ENCODE results near the gene TBC1D19. TPM values are rescaled to one million over a fixed set of nuclear protein-coding genes. Genes with fewer than 3 reads are reported as not detected.
"Not testable (repeated sequence)": the region's sequence is repeated elsewhere in the genome, so short reads cannot be mapped to it uniquely, and the experiment has no call there.

The TBC1D19 gene
- polyA plus RNA-seq, 6 donors from 2014 or later = 2.1 to 13.7 (median 3.7) TPM

- Mint-ChIP-seq H3K4me1 (no peaks in the 10 kb centered on the region), H3K36me3 (peaks cover 9 to 12% of the 10 kb centered on the region in 2 donors), H3K27ac (no peak overlapping the region), H3K27me3 (no peaks in the 10 kb centered on the region), H3K9me3 (peaks cover 0 to 20% (median 6%) of the 10 kb centered on the region in 7 donors), H3K4me3 (no peak overlapping the region)
- ATAC-seq (ENCODE audit: low read depth in 2 of 2) (no peak), DNase-seq (no peak)
These were observed 64.4 kb downstream of the TBC1D19 start for GRCh38 chr4:26648260-26648659.

GRCh38 chr4:26660261-26660660 lies 76.4 kb downstream of the TBC1D19 start:
- no peaks in the 10 kb centered on the region for H3K27me3 Mint-ChIP-seq
- H3K4me1 Mint-ChIP-seq = no peaks in the 10 kb centered on the region
- ATAC-seq (ENCODE audit: low read depth in 2 of 2) = no peak
- no peak overlapping the region for H3K4me3 Mint-ChIP-seq
- H3K27ac Mint-ChIP-seq = no peak overlapping the region
- H3K9me3 Mint-ChIP-seq = peaks cover 0 to 13% (median 7%) of the 10 kb centered on the region in 7 donors
- DNase-seq = no peak
- H3K36me3 Mint-ChIP-seq = peaks cover 0 to 26% of the 10 kb centered on the region in 2 donors

- no peak for DNase-seq
- Mint-ChIP-seq H3K4me3 (no peak overlapping the region), H3K36me3 (peaks cover 0 to 23% of the 10 kb centered on the region in 2 donors), H3K9me3 (no peaks in the 10 kb centered on the region), H3K27me3 (no peaks in the 10 kb centered on the region), H3K4me1 (no peaks in the 10 kb centered on the region), H3K27ac (peak overlapping the region in 1 of 6 donors; percentile 17)
- no peak for ATAC-seq (ENCODE audit: low read depth in 2 of 2)
These were observed 80.0 kb downstream of the TBC1D19 start for GRCh38 chr4:26663888-26664287.

GRCh38 chr4:26670903-26671537 lies 87.1 kb downstream of the TBC1D19 start:
- Mint-ChIP-seq H3K9me3 (no peaks in the 10 kb centered on the region), H3K4me1 (no peaks in the 10 kb centered on the region), H3K36me3 (peaks cover under 1 to 14% of the 10 kb centered on the region in 2 donors), H3K4me3 (no peak overlapping the region), H3K27me3 (no peaks in the 10 kb centered on the region), H3K27ac (peak overlapping the region in 1 of 6 donors; percentile 45)
- ATAC-seq (ENCODE audit: low read depth in 2 of 2) = no peak
- DNase-seq = no peak

- H3K27ac Mint-ChIP-seq; H3K27me3 Mint-ChIP-seq; ATAC-seq (ENCODE audit: low read depth in 2 of 2); H3K4me3 Mint-ChIP-seq; DNase-seq; H3K4me1 Mint-ChIP-seq: not testable (repeated sequence)
- Mint-ChIP-seq H3K36me3 (peaks cover 42 to 49% of the 10 kb centered on the region in 2 donors), H3K9me3 (peaks cover 30 to 49% (median 44%) of the 10 kb centered on the region in 7 donors)
These were observed 95.3 kb downstream of the TBC1D19 start for GRCh38 chr4:26679040-26679695.

- Mint-ChIP-seq H3K4me3 (no peak overlapping the region), H3K27ac (peak overlapping the region in 2 of 6 donors; percentile 49 to 53), H3K36me3 (peaks cover 27 to 35% of the 10 kb centered on the region in 2 donors), H3K4me1 (no peaks in the 10 kb centered on the region), H3K9me3 (peaks cover 24 to 40% (median 35%) of the 10 kb centered on the region in 7 donors), H3K27me3 (no peaks in the 10 kb centered on the region)
- ATAC-seq (ENCODE audit: low read depth in 2 of 2) (no peak), DNase-seq (no peak)
These were observed 98.6 kb downstream of the TBC1D19 start for GRCh38 chr4:26682436-26682835.

- no peaks in the 10 kb centered on the region for H3K4me1 Mint-ChIP-seq
- H3K4me3 Mint-ChIP-seq = no peak overlapping the region
- peaks cover 5 to 13% (median 8%) of the 10 kb centered on the region in 7 donors for H3K9me3 Mint-ChIP-seq
- ATAC-seq (ENCODE audit: low read depth in 2 of 2) = no peak
- peaks cover 18 to 26% of the 10 kb centered on the region in 2 donors for H3K36me3 Mint-ChIP-seq
- H3K27ac Mint-ChIP-seq = no peak overlapping the region
- no peak for DNase-seq
- H3K27me3 Mint-ChIP-seq = no peaks in the 10 kb centered on the region
These were observed 101.4 kb downstream of the TBC1D19 start for GRCh38 chr4:26685250-26685649.

GRCh38 chr4:26687728-26688127 lies 103.8 kb downstream of the TBC1D19 start:
- Mint-ChIP-seq H3K27me3 (no peaks in the 10 kb centered on the region), H3K4me3 (no peak overlapping the region), H3K9me3 (peaks cover 0 to 3% (median 0%) of the 10 kb centered on the region in 7 donors), H3K36me3 (peaks cover 21 to 29% of the 10 kb centered on the region in 2 donors), H3K27ac (no peak overlapping the region), H3K4me1 (no peaks in the 10 kb centered on the region)
- ATAC-seq (ENCODE audit: low read depth in 2 of 2) (no peak), DNase-seq (no peak)

GRCh38 chr4:26690506-26690905 lies 106.6 kb downstream of the TBC1D19 start:
- peaks cover 22 to 29% of the 10 kb centered on the region in 2 donors for H3K36me3 Mint-ChIP-seq
- H3K9me3 Mint-ChIP-seq = peaks cover 0 to 6% (median 0%) of the 10 kb centered on the region in 7 donors
- DNase-seq (no peak), ATAC-seq (ENCODE audit: low read depth in 2 of 2) (no peak)
- H3K27me3 Mint-ChIP-seq = no peaks in the 10 kb centered on the region
- no peak overlapping the region for H3K27ac Mint-ChIP-seq
- no peaks in the 10 kb centered on the region for H3K4me1 Mint-ChIP-seq
- no peak overlapping the region for H3K4me3 Mint-ChIP-seq

GRCh38 chr4:26692014-26692726 lies 108.3 kb downstream of the TBC1D19 start:
- H3K9me3 Mint-ChIP-seq = peaks cover 0 to 16% (median 0%) of the 10 kb centered on the region in 7 donors
- no peak for ATAC-seq (ENCODE audit: low read depth in 2 of 2)
- peaks cover 22 to 29% of the 10 kb centered on the region in 2 donors for H3K36me3 Mint-ChIP-seq
- H3K27ac Mint-ChIP-seq = peak overlapping the region in 1 of 6 donors; percentile 54
- H3K4me3 Mint-ChIP-seq = no peak overlapping the region
- no peak for DNase-seq
- no peaks in the 10 kb centered on the region for H3K4me1 Mint-ChIP-seq
- no peaks in the 10 kb centered on the region for H3K27me3 Mint-ChIP-seq

GRCh38 chr4:26694131-26694530 lies 110.2 kb downstream of the TBC1D19 start:
- not testable (repeated sequence) for ATAC-seq (ENCODE audit: low read depth in 2 of 2); H3K27ac Mint-ChIP-seq; H3K27me3 Mint-ChIP-seq; H3K4me1 Mint-ChIP-seq; H3K4me3 Mint-ChIP-seq; DNase-seq
- Mint-ChIP-seq H3K36me3 (peaks cover 22 to 24% of the 10 kb centered on the region in 2 donors), H3K9me3 (peaks cover 2 to 24% (median 6%) of the 10 kb centered on the region in 7 donors)

- Mint-ChIP-seq H3K27ac (no peak overlapping the region), H3K9me3 (peaks cover 1 to 21% (median 6%) of the 10 kb centered on the region in 7 donors), H3K4me1 (no peaks in the 10 kb centered on the region), H3K27me3 (no peaks in the 10 kb centered on the region), H3K36me3 (peaks cover 0 to 5% of the 10 kb centered on the region in 2 donors), H3K4me3 (no peak overlapping the region)
- DNase-seq = no peak
- no peak for ATAC-seq (ENCODE audit: low read depth in 2 of 2)
These were observed 116.2 kb downstream of the TBC1D19 start for GRCh38 chr4:26700110-26700509.

- Mint-ChIP-seq H3K4me3 (no peak overlapping the region), H3K27ac (peak overlapping the region in 1 of 6 donors; percentile 47), H3K36me3 (peaks cover 0 to 5% of the 10 kb centered on the region in 2 donors), H3K9me3 (peaks cover 0 to 15% (median 6%) of the 10 kb centered on the region in 7 donors), H3K27me3 (no peaks in the 10 kb centered on the region), H3K4me1 (no peaks in the 10 kb centered on the region)
- no peak for ATAC-seq (ENCODE audit: low read depth in 2 of 2)
- DNase-seq = no peak
These were observed 117.2 kb downstream of the TBC1D19 start for GRCh38 chr4:26701095-26701494.
